ENCODE measurements around the gene NEK9. TPM values are rescaled to one million over a fixed set of nuclear protein-coding genes. Genes with fewer than 3 reads are reported as not detected.

NEK9 gene
- total and polyA plus RNA-seq, 10 of the 15 experiments (the other 5 are each of a cell fraction or from before 2014, with no cell fraction given) = 6.0 to 78.8 (median 44.7) TPM

GRCh38 chr14:75121552-75121951, 5.3 kb downstream of the NEK9 start:
- WGBS (ENCODE audit: insufficient coverage, insufficient replicate concordance, low lambda C conversion rate, missing lambda C conversion rate) = over 99% methylated on average over 7 of the region's 7 CpGs
- in situ Hi-C loops (cut with MboI) = loop anchor here (10.0 kb wide), 2 partner anchors 363 to 533 kb away; no protein-coding TSS in a partner anchor
- TF ChIP-seq FOXM1 (IDR thresholded peaks at IDR 0.05; ENCODE audit: low read depth, low read length) (no peak), HDAC2 (IDR thresholded peaks at IDR 0.05) (no peak), PRDM15 (CRISPR knock-in tag; IDR thresholded peaks at IDR 0.05) (no peak), ZBTB33 (IDR thresholded peaks at IDR 0.05) (no peak), RFX5 (IDR thresholded peaks at IDR 0.05; ENCODE audit: low read depth, low read length) (no peak), CBX3 (IDR thresholded peaks at IDR 0.05; ENCODE audit: borderline replicate concordance, low read depth) (no peak), MYC (IDR thresholded peaks at IDR 0.05; ENCODE audit: insufficient read depth, insufficient read length, insufficient replicate concordance, low read length, severe bottlenecking) (no peak), ZBTB4 (CRISPR knock-in tag; IDR thresholded peaks at IDR 0.05) (no peak), LARP7 (IDR thresholded peaks at IDR 0.05) (no peak), ZNF24 (IDR thresholded peaks at IDR 0.05) (no peak), MTA3 (IDR thresholded peaks at IDR 0.05; ENCODE audit: borderline replicate concordance, low read length) (no peak), MEF2B (IDR thresholded peaks at IDR 0.05; ENCODE audit: partially characterized antibody, poor library complexity, severe bottlenecking) (no peak), USF2 (IDR thresholded peaks at IDR 0.05; ENCODE audit: borderline replicate concordance, low read depth, low read length) (no peak)

More at GRCh38 chr14:75121552-75121951, 5.3 kb downstream of the NEK9 start:
- no peak for DNase-seq (ENCODE audit: low read depth, low spot score)
- no peak overlapping the region for H3K9ac ChIP-seq (ENCODE audit: control insufficient read depth, insufficient read depth, low read length)
- no peak for FAIRE-seq
- H3K27ac ChIP-seq (ENCODE audit: control insufficient read depth, insufficient read depth) = no peak overlapping the region
- H3K79me2 ChIP-seq (ENCODE audit: control insufficient read depth, insufficient read depth, low read length) = peaks cover 15% of the 10 kb centered on the region
- H3K4me2 ChIP-seq (ENCODE audit: control insufficient read depth, insufficient read depth) = no peak overlapping the region
- no TSS peak for BruUV-seq (replicated peaks)
- no peaks in the 10 kb centered on the region for H3K9me3 ChIP-seq (replicated peaks; ENCODE audit: control insufficient read depth, insufficient read depth, low read length)
- ChIA-PET SMC1A (ENCODE audit: uncharacterized antibody, unreplicated experiment) (interaction anchor here (1.5 kb wide), 1 partner anchor 15 kb away, joined by 3 read pairs; no protein-coding TSS in a partner anchor), RAD21 (ENCODE audit: unreplicated experiment) (no interaction called here), CTCF (interaction anchor here (11.2 kb wide), 1 partner anchor 178 kb away, joined by 279 read pairs; no protein-coding TSS in a partner anchor), POLR2A (interaction anchor here (0.5 kb wide), 1 partner anchor 358 kb away, joined by 7 read pairs; no protein-coding TSS in a partner anchor)
- H3K4me3 ChIP-seq = no peak overlapping the region
- H2AFZ ChIP-seq (ENCODE audit: control insufficient read depth, low read depth, low read length) = no peak overlapping the region
- H3K27me3 ChIP-seq (replicated peaks in 1 of 2; ENCODE audit: control insufficient read depth in 2 of 2, insufficient read depth in 2 of 2, low read length in 1 of 2) = no peaks in the 10 kb centered on the region
- H4K20me1 ChIP-seq (ENCODE audit: control insufficient read depth, insufficient read depth) = no peaks in the 10 kb centered on the region
- peaks cover 0 to 14% of the 10 kb centered on the region in 2 experiments; a peak in 2 of 4 replicates for H3K36me3 ChIP-seq (ENCODE audit: control insufficient read depth in 2 of 2, insufficient read depth in 2 of 2, low read length in 1 of 2)
- intact Hi-C loops (cut with micrococcal nuclease; ENCODE audit: unreplicated experiment) = no loop called here
- no peaks in the 10 kb centered on the region for H3K4me1 ChIP-seq (ENCODE audit: control insufficient read depth, insufficient read depth, low read length)
- no peak for ATAC-seq
